ENCODE results near the gene ZNF827. TPM values are rescaled to one million over a fixed set of nuclear protein-coding genes. Genes with fewer than 3 reads are reported as not detected.

The ZNF827 gene
- total RNA-seq, 2 donors from 2014 or later: 5.4 to 13.8 TPM

GRCh38 chr4:145776208-145776607 lies 162.4 kb downstream of the ZNF827 start:
- Histone ChIP-seq H3K27ac (no peak overlapping the region), H3K27me3 (no peaks in the 10 kb centered on the region), H3K36me3 (replicated peaks in 1 of 2; ENCODE audit: insufficient read depth in 1 of 2, low read depth in 2 of 2) (peaks cover 0 to 3% of the 10 kb centered on the region in 2 donors), H3K9me3 (no peaks in the 10 kb centered on the region), H3K4me1 (no peaks in the 10 kb centered on the region), H3K4me3 (no peak overlapping the region)
- TF ChIP-seq CTCF (IDR thresholded peaks at IDR 0.05): no peak
- TF ChIP-seq POLR2A (IDR thresholded peaks at IDR 0.05): no peak
- no peak for DNase-seq
- no peak for ATAC-seq
- intact Hi-C loops (cut with DNase I): no loop called here
- 95 to 100% methylated on average over 4 of the region's 4 CpGs for WGBS, 2 donors

- DNase-seq: no peak
- peaks cover 0 to 3% of the 10 kb centered on the region in 2 donors for H3K36me3 ChIP-seq (replicated peaks in 1 of 2; ENCODE audit: insufficient read depth in 1 of 2, low read depth in 2 of 2)
- no peak for ATAC-seq
- no peak overlapping the region for H3K4me3 ChIP-seq
- H3K27me3 ChIP-seq: no peaks in the 10 kb centered on the region
- H3K4me1 ChIP-seq: no peaks in the 10 kb centered on the region
- H3K27ac ChIP-seq: no peak overlapping the region
- WGBS, 2 donors: 91 to 95% methylated on average over 3 of the region's 3 CpGs
- intact Hi-C loops (cut with DNase I): no loop called here
- H3K9me3 ChIP-seq: no peaks in the 10 kb centered on the region
- TF ChIP-seq CTCF (IDR thresholded peaks at IDR 0.05): no peak
- no peak for TF ChIP-seq POLR2A (IDR thresholded peaks at IDR 0.05)
Measured at GRCh38 chr4:145775406-145775805, 163.2 kb downstream of the ZNF827 start.

GRCh38 chr4:145774473-145774872 lies 164.2 kb downstream of the ZNF827 start:
- Histone ChIP-seq H3K4me1 (no peaks in the 10 kb centered on the region), H3K36me3 (replicated peaks in 1 of 2; ENCODE audit: insufficient read depth in 1 of 2, low read depth in 2 of 2) (peaks cover 0 to 3% of the 10 kb centered on the region in 2 donors), H3K4me3 (no peak overlapping the region), H3K27me3 (no peaks in the 10 kb centered on the region), H3K27ac (no peak overlapping the region), H3K9me3 (no peaks in the 10 kb centered on the region)
- DNase-seq: no peak
- WGBS, 2 donors: 91 to 95% methylated on average over 6 of the region's 6 CpGs
- ATAC-seq: no peak
- intact Hi-C loops (cut with DNase I): no loop called here
- TF ChIP-seq POLR2A (IDR thresholded peaks at IDR 0.05) (no peak), CTCF (IDR thresholded peaks at IDR 0.05) (no peak)

- Histone ChIP-seq H3K4me3 (no peak overlapping the region), H3K27me3 (no peaks in the 10 kb centered on the region), H3K4me1 (no peaks in the 10 kb centered on the region), H3K27ac (no peak overlapping the region), H3K36me3 (replicated peaks in 1 of 2; ENCODE audit: insufficient read depth in 1 of 2, low read depth in 2 of 2) (peaks cover 0 to 2% of the 10 kb centered on the region in 2 donors), H3K9me3 (no peaks in the 10 kb centered on the region)
- intact Hi-C loops (cut with DNase I): no loop called here
- TF ChIP-seq CTCF (IDR thresholded peaks at IDR 0.05): no peak
- TF ChIP-seq POLR2A (IDR thresholded peaks at IDR 0.05): no peak
- ATAC-seq: no peak
- 84 to 96% methylated on average over 6 of the region's 6 CpGs for WGBS, 2 donors
- no peak for DNase-seq
Measured at GRCh38 chr4:145773581-145774234, 164.9 kb downstream of the ZNF827 start.

- intact Hi-C loops (cut with DNase I): no loop called here
- H3K9me3 ChIP-seq: no peaks in the 10 kb centered on the region
Measured at GRCh38 chr4:145772347-145772746, 166.3 kb downstream of the ZNF827 start.

More at GRCh38 chr4:145772347-145772746, 166.3 kb downstream of the ZNF827 start:
- ATAC-seq (no peak), DNase-seq (no peak)
- no peaks in the 10 kb centered on the region for H3K27me3 ChIP-seq
- H3K36me3 ChIP-seq (replicated peaks in 1 of 2; ENCODE audit: insufficient read depth in 1 of 2, low read depth in 2 of 2): peaks cover 0 to 1% of the 10 kb centered on the region in 2 donors
- no peaks in the 10 kb centered on the region for H3K4me1 ChIP-seq
- WGBS, 2 donors: 84 to 91% methylated on average over 2 of the region's 2 CpGs
- H3K27ac ChIP-seq: no peak overlapping the region
- no peak overlapping the region for H3K4me3 ChIP-seq
- TF ChIP-seq POLR2A (IDR thresholded peaks at IDR 0.05): no peak
- TF ChIP-seq CTCF (IDR thresholded peaks at IDR 0.05): no peak
